Left renal cortex interstitium (tissue), 4 donors: ENCODE measurements around the gene IL36RN. TPM values are rescaled to one million over a fixed set of nuclear protein-coding genes. Genes with fewer than 3 reads are reported as not detected.

Experiments used
- DNase-seq, 4 donors: peaks; one replicate each; pipeline ENCODE4 v3.0.0-alpha.2; 2013; ENCODE audit warnings: low read depth in 4 of 4, low spot score in 2 of 4, missing footprints in 1 of 4
- polyA plus RNA-seq, 4 donors: library from polyadenylated mRNA; unstranded; fragments of 120-200 nt; gene quantifications; one replicate each; pipeline ENCODE4 v1.2.1, GENCODE V29; 2013; ENCODE audit not compliant: insufficient read length in 4 of 4

IL36RN gene
- polyA plus RNA-seq, 4 donors: not detected

- no peak for DNase-seq
Measured at GRCh38 chr2:113070606-113070975, 11.6 kb downstream of the IL36RN start.

- DNase-seq: no peak
Measured at GRCh38 chr2:113072584-113072983, 13.6 kb downstream of the IL36RN start.

DNA sequence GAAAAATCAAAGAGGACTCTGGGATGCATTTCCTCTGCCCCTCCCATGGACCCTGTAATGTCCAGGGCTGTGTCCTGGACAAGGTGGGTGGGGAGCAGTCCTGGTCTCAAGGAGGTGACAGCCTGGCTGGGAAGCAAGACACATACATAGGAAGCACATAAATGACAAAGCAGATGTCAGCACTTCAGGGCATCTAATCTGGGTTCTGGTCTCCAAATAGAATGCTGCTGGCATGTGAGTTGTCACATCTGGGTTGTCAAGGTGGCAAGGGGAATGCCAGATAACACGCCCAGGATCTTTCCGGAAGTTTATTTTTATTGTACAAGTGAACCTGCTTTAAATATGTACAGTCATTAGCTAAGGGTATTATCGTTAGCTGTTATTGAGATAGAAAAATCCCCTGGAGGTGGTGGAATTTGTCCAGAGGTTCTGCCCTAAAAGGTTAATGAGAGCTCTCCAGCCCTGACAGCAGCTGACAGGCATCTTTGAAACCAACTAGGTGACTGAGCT is 14.4 kb downstream of the IL36RN start:
- no peak for DNase-seq

DNA sequence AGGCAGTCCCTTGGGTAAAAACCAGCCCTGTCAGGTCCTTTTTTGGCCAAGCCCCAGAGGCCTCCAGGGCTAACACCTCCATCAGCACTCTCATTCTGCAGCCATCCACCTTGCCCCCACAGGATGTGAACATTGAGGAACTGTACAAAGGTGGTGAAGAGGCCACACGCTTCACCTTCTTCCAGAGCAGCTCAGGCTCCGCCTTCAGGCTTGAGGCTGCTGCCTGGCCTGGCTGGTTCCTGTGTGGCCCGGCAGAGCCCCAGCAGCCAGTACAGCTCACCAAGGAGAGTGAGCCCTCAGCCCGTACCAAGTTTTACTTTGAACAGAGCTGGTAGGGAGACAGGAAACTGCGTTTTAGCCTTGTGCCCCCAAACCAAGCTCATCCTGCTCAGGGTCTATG is 16.0 kb downstream of the IL36RN start:
- no peak for DNase-seq

- DNase-seq: no peak
Measured at GRCh38 chr2:113075600-113075999, 16.6 kb downstream of the IL36RN start.

- DNase-seq: no peak
Measured at GRCh38 chr2:113076954-113077669, 18.1 kb downstream of the IL36RN start.

DNA sequence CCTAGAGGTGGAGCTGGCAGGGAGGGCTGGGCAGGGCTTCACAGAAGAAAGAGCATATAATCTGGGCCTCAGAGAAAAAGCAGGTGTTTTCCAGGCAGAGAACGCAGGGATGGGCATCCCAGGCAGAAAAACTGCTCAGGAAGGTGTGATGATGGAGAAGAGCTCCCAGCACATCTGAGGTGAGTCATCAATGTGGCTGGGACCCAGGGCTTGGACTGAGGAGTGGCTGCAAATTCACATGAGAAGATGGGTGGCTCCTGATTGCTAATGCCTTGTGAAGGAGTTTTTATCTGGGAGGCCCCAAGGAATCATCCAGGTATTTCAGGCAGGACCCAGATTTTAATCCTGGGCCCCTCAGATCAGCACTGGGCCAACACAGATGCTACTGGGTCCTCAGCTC is 18.9 kb downstream of the IL36RN start:
- DNase-seq: no peak

GRCh38 chr2:113078350-113078839 is 19.4 kb downstream of the IL36RN start:
- no peak for DNase-seq

- no peak for DNase-seq
Measured at GRCh38 chr2:113079131-113079530, 20.1 kb downstream of the IL36RN start.

GRCh38 chr2:113080134-113080533 is 21.1 kb downstream of the IL36RN start:
- peak in 1 of 4 donors; percentile 9 for DNase-seq

DNA sequence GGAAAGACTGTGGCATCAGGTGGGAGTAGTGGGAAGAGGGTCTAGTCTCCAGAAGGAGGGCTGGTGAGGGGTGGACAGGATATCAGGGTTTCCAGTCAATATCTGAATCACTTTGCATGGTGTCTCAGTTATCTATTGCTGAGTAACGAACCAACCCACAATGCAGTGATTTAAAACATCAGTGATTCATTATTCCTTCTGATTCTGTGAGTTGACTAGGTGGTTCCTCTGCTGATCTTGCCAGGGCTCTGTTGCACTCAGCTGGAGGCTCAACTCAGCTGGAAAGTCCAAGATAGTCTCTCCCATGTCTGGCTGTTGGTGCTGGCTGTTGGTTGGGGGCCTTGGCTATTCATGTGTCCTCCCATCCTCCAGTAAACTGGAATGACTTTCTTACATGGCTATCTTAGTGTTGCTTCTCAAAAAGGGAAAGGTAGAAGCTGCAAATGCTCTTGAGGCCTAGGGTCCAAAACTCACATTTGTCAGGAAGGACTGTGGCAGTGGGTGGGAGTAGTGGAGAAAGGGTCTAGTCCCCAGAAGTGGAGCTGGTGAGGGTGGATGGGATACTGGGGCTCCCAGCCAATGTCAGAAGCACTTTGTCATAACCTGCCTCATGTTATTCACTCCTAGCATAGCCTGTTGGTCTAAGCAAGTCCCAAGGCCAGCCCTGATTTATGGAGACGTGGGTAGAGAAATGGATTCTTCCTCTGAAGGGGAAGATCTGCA is 22.7 kb downstream of the IL36RN start:
- no peak for DNase-seq

DNA sequence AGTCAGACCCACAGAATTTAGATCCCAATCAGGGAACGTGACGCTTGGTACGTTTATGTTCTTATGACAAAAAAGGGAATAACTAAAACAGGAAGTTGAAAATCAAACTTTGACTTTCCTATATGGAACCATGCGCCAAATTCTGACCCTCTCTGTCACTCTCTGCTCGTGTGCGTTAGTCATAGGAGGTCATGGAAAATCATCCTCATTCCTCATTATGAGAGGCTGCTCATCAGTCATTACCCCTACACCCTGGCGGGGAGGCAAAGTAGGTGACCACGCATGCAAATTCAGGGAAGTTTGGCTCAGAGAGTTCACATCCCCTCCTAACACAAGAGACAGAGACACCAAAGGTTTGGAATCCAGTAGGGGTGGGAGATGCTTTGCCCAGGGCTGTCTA is 24.3 kb downstream of the IL36RN start:
- no peak for DNase-seq

GRCh38 chr2:113084249-113085000 is 25.4 kb downstream of the IL36RN start:
- no peak for DNase-seq

- no peak for DNase-seq
Measured at GRCh38 chr2:113085542-113085941, 26.5 kb downstream of the IL36RN start.

DNA sequence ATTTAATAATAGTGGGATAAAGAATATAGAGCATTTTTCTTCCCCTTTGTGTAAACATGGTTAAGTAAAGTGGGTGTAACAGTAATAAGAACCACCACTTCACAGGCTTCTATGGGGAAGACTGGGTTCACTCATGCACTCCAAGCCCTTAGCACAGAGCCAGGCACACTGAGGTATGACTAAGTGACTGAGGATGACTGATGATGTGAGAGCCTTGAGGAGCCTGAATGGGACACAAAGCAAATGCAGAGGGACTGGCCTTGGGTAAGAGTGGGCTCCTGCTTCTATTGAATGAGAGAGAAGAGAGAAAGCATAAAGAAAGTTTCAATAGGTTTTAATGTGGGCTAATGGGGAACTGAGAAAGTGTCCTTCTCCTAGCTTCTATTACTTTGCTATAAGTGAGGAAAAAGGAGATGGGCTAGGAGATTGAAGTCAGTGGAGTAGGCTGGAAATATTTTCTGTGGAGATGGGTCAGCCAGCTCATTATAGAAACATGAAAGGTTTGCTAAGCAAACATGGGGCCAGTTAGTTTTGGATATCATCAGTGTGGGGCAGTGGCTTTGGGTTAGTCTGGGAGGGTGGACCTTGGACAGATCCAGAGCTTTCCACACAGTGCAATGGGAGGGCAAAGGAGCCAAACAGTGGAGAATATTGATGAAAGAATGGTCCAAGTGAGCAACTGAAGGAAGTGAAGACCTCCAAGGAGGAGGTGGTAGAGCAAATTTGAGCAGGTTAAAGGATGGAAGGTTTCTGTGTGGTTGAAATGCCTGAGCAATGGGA is 29.4 kb downstream of the IL36RN start:
- DNase-seq: no peak

- DNase-seq: no peak
Measured at GRCh38 chr2:113089916-113090315, 30.9 kb downstream of the IL36RN start.

- no peak for DNase-seq
Measured at GRCh38 chr2:113091231-113091896, 32.4 kb downstream of the IL36RN start.

- DNase-seq: no peak
Measured at GRCh38 chr2:113092864-113093612, 34.0 kb downstream of the IL36RN start.

- DNase-seq: no peak
Measured at GRCh38 chr2:113093613-113093977, 34.6 kb downstream of the IL36RN start.
